HFFc6 (cell line): Measurements from ENCODE around the gene DOCK3. TPM values are rescaled to one million over a fixed set of nuclear protein-coding genes. Genes with fewer than 3 reads are reported as not detected.

ENCODE experiments used
- DNase-seq: peaks from one replicate; pipeline ENCODE4 v3.0.0-alpha.2; 2018
- H3K27ac Mint-ChIP-seq: 2 replicates; pipeline ENCODE4 v1.8.0; 2020; ENCODE audit warnings: mild to moderate bottlenecking, mixed read lengths
- H3K27me3 Mint-ChIP-seq: 2 replicates; pipeline ENCODE4 v1.8.0; 2021; ENCODE audit warnings: mild to moderate bottlenecking, moderate library complexity, mixed read lengths; ENCODE audit not compliant: insufficient read depth
- H3K36me3 Mint-ChIP-seq: 2 replicates; pipeline ENCODE4 v1.8.0; 2021; ENCODE audit warnings: low read depth, mixed read lengths
- H3K4me1 Mint-ChIP-seq: 2 replicates; pipeline ENCODE4 v1.8.0; 2020; ENCODE audit warnings: low read depth, mixed read lengths
- H3K4me3 Mint-ChIP-seq: 2 replicates; pipeline ENCODE4 v1.8.0; 2020; ENCODE audit warnings: mild to moderate bottlenecking, moderate library complexity, mixed read lengths
- H3K9me3 Mint-ChIP-seq: 2 replicates; pipeline ENCODE4 v1.8.0; 2020; ENCODE audit warnings: mild to moderate bottlenecking, mixed read lengths
- total RNA-seq, 6 experiments: library from RNA; stranded (reverse); fragmentation: NEBNext Ultra II Directional; extraction: Animal tissue kit (Norgen Biotek cat#: 25700); gene quantifications; 2 replicates in 1 of 6; 3 replicates in 5 of 6; pipeline ENCODE4 v1.2.3, GENCODE V29; 2021
- TF ChIP-seq, protein P1 (sequence below): fragments of 200-600 bp; sonication (generic); IDR thresholded peaks from 2 replicates; pipeline ENCODE4 v1.5.0; 2021; ENCODE audit warnings: antibody characterized with exemption, mild to moderate bottlenecking

The DOCK3 gene
- total RNA-seq, 6 experiments from 2014 or later = 0.14 to 0.26 (median 0.22) TPM

DNA sequence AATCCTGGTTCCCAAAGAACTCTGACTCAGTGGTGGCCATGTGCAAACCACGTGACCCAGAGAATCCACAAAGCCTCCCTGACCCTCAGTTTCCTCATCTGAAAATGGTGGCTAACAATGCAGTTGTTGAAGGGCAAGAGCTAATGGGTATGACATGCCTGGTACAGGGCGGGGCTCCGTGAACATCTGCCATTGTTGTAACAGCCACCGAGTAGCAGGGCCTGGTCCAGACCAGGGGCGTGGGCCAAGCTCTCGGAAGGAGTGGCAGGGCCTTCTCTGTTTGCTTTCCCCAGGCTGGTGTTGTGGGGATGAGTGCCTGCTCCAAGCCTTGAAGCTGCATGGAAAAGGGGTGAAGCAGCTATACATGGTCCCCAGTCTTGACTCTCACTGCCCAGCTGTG lies 44.3 kb upstream of the DOCK3 start:
- Mint-ChIP-seq H3K9me3 (no peaks in the 10 kb centered on the region), H3K27ac (peak overlapping the region; percentile 26; the same call in 1 of the 2 replicates), H3K4me3 (no peak overlapping the region), H3K4me1 (peaks cover 73% of the 10 kb centered on the region), H3K36me3 (no peaks in the 10 kb centered on the region), H3K27me3 (no peaks in the 10 kb centered on the region; the same call in 1 of the 2 replicates)
- no peak for DNase-seq
- TF ChIP-seq, protein P1, sequence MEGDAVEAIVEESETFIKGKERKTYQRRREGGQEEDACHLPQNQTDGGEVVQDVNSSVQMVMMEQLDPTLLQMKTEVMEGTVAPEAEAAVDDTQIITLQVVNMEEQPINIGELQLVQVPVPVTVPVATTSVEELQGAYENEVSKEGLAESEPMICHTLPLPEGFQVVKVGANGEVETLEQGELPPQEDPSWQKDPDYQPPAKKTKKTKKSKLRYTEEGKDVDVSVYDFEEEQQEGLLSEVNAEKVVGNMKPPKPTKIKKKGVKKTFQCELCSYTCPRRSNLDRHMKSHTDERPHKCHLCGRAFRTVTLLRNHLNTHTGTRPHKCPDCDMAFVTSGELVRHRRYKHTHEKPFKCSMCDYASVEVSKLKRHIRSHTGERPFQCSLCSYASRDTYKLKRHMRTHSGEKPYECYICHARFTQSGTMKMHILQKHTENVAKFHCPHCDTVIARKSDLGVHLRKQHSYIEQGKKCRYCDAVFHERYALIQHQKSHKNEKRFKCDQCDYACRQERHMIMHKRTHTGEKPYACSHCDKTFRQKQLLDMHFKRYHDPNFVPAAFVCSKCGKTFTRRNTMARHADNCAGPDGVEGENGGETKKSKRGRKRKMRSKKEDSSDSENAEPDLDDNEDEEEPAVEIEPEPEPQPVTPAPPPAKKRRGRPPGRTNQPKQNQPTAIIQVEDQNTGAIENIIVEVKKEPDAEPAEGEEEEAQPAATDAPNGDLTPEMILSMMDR = no peak

DNA sequence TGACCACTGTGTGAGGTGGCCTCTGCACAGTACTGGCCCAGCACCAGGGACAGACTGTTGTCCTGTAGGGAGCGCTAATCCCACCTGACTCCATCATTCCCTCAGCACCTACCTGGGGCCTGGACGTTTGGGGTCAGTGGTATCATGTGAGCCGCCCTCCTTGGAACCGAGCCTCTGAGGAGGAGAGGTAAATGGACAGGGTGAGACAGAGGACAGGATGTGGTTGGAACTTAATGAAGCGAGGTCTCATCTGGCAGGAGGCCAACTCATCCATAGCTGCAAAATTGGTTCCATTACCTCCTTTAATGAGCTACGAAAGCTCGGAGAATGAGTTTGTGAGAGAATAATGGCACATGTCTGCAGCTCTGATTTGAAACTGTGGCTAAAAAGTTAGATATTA lies 43.9 kb upstream of the DOCK3 start:
- Mint-ChIP-seq H3K9me3 (no peaks in the 10 kb centered on the region), H3K36me3 (no peaks in the 10 kb centered on the region), H3K27me3 (no peaks in the 10 kb centered on the region; the same call in 1 of the 2 replicates), H3K4me1 (peaks cover 69% of the 10 kb centered on the region), H3K27ac (no peak overlapping the region), H3K4me3 (no peak overlapping the region)
- TF ChIP-seq, protein P1 = peak; percentile 34; the same call in 1 of the 2 replicates
- DNase-seq = no peak

DNA sequence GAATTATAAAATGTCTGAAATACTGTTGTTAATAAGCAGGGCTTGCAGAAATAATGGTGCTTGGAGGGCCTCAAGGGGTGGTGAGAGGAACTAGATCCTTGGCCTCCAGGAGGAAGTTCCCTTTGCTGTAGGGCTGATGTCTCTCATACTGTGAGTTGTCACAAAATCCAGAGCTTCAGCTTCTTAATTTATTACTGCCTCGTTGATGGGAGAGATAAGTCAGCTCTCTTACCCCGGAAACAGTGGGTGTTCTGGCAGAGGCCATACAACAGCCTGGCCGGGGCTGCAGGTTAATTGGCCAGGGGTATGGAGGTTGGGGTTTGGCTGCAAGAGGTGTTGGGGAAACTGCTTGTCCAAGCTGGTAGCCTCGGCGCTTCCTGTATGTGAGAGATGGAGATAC lies 42.3 kb upstream of the DOCK3 start:
- TF ChIP-seq, protein P1 = no peak
- Mint-ChIP-seq H3K4me3 (peak overlapping the region; percentile 40), H3K27ac (peak overlapping the region; percentile 58), H3K4me1 (peaks cover 67% of the 10 kb centered on the region), H3K36me3 (no peaks in the 10 kb centered on the region), H3K27me3 (no peaks in the 10 kb centered on the region; the same call in 1 of the 2 replicates), H3K9me3 (no peaks in the 10 kb centered on the region)
- peak; percentile 58 for DNase-seq

DNA sequence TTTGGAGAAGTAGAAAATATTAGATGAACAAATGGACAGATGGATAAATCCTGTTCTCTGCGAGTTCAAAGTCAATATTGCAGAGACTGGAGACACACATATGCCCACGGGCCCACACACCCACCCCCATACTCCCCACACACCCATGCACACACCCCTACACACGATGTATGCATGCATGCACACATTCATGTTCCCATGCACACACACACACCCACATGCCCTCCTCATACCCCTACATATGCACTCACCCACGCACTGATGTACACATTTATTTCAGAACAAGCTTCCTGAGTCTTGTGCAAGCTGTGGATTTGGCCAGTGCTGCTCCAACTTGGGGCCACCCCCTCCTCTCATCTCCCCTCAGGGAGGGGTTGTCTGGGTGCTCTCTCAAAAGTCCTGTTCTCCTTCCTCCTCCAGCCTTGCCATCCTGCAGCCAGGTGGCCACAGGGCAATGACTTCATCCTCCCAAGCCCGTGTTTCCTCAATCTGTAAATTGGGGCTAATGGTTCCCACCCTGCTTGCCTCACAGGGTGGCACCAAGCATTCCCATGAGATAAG lies 41.4 kb upstream of the DOCK3 start:
- no peaks in the 10 kb centered on the region for H3K36me3 Mint-ChIP-seq
- TF ChIP-seq, protein P1 = no peak
- peaks cover 67% of the 10 kb centered on the region for H3K4me1 Mint-ChIP-seq
- H3K4me3 Mint-ChIP-seq = no peak overlapping the region
- DNase-seq = no peak
- no peaks in the 10 kb centered on the region for H3K27me3 Mint-ChIP-seq
- no peak overlapping the region for H3K27ac Mint-ChIP-seq
- no peaks in the 10 kb centered on the region for H3K9me3 Mint-ChIP-seq

DNA sequence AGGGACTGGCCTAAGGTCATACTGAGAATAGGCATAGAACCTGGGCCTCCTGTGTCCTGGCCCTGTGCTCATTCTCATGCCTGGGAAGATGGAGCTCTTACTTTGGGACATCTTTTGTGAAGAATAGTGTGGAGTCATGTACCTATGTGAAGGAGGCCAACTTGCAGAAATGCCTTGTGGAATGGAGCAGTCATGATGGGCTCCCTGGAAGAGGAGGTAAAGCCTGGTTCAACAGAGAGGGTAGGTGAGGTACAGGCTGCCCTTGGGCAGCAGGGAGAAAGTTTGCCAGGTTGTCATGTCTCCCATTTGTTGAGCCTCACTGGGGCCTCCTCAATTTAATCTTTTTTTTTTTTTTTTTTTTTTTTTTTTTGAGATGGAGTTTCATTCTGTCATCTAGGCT lies 39.7 kb upstream of the DOCK3 start:
- Mint-ChIP-seq H3K27ac (no peak overlapping the region), H3K4me1 (peaks cover 70% of the 10 kb centered on the region), H3K4me3 (no peak overlapping the region), H3K27me3 (no peaks in the 10 kb centered on the region), H3K9me3 (no peaks in the 10 kb centered on the region), H3K36me3 (no peaks in the 10 kb centered on the region)
- TF ChIP-seq, protein P1 = no peak
- no peak for DNase-seq
